Stimulated activated CD4-positive, alpha-beta T cell treated with anti-CD3 and anti-CD28 coated beads, Interleukin-1b, Interleukin-23, amount 100 ng/mL, for 4 hours (primary cell): ENCODE measurements around the gene PDAP1.
A peak's percentile ranks its signal among the peaks of the same experiment; 100 is the strongest.
"Not testable (repeated sequence)": the region's sequence is repeated elsewhere in the genome, so short reads cannot be mapped to it uniquely, and the experiment has no call there.

Source experiments
- DNase-seq, 2 donors: peaks; one replicate each; pipeline ENCODE4 v3.0.0-alpha.2; 2020; ENCODE audit warnings: low read depth in 2 of 2

Gene PDAP1, protein sequence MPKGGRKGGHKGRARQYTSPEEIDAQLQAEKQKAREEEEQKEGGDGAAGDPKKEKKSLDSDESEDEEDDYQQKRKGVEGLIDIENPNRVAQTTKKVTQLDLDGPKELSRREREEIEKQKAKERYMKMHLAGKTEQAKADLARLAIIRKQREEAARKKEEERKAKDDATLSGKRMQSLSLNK

DNA sequence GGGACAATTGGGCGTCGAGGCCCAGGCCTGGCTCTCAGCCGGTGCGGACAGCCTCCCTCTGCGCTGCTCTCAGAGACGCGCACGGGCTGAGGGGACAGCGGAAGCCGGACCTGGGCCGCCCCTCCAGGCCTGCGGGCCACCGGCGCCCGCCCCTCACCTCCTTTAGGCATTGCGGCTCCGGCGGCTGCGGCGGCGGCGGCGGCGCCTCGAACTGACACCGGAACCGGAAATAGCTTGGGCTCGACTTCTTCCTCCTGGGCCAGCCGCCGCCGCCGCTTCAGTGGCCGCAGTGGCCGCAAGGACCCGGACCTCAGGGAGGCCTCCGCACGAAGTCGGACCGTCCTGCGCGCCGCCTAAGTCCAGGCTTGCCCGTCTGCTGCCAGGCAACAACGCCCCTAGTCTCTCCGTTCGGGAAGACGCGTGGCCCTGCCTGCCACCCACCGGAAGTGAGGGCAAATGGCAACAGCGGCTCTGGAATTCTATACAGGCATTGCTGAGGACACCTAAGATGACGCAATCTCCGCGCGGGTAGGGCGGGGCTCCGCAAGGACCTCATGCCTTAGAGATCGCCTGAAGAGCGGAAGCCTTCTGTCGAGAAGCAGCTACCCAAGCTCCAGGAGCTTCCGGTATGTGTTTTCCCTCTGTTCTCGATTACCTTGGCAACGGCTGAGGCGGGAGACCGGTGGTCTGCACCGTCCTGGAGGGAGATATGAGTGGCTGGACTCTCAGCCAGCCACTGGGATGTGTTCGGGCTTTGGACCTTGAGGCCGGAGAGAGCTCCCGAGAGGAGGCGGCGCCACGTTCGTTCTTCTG, at the start of gene PDAP1, which contains the start of gene BUD31:
Gene PDAP1 (minus strand): TSS at position 219 of the 813 bp plus-strand sequence. CDS start 49 bp downstream, at position 170.
Gene BUD31 (plus strand): TSS at position 591 of the 813 bp plus-strand sequence. CDS start 2,124 bp downstream, outside the sequence.
- peak; percentile 74 to 96 for DNase-seq

DNA sequence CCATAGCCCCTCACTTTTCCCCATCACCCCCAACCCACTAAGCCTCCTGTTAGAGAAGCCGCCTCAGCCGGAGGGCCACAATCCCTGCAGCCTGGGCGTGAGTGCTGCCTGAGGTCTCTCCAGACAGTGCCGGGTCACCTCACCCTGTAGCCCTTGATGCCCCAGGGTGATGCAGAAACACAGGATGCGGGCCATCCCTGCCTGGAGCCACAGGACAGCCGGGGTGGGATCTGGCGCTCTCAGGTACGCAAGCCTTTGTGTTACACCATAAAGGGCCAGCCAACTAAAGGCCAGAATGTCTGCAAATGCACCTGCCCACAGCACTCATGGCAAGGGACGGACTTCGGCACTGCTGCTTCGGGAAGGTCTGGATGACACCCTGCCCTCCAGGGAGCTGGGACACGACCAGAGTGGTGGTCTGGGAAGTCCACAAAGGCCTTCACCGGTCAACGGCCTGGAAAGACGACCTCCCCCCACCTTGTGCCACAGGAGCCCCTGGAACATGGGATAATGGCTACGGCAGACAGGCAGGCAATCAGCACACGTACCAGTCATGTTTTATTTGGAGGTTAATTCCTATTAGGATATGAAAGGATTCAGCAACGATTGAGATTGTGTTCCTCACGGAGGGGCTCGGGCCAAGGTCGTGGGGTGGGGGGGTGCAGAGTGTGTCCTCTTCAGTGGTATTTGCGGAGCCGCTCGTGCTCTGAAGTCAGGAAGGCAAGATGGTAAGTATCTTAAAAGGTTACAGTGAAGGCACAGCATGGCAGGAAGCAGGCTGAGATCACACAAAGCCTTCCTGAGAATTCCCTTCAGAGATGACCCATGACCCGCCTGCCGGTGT, 49.5 kb upstream of the PDAP1 start:
- no peak for DNase-seq

DNA sequence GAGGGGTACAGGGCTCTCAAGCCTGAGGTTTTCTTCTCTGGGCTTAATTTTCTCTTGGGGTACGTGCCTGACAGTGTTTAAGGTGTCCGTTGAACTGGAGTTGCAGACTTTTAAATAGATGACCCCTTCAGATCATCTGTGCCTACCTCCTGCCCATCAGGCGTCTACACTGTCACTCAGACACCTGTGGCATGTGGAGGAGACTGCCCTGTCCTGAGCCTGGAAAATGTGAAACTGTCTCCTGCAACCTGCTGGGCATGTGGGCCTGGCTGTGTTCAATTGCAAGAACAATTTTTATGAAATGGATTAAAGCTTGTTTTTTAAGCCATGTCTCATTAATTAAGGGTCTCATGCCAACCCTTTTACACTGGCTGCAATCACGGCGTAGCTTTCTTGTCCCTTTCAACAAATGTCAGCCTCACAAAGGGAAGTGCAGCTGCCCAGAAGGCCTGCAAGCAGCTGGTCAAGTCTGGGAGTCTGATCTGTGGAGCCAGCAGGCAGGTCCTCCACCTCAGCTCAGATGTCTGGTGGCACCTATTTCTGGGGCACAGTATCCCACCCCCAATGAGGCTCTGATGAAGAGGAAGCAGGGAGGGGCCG, 48.8 kb upstream of the PDAP1 start:
- DNase-seq: no peak

DNA sequence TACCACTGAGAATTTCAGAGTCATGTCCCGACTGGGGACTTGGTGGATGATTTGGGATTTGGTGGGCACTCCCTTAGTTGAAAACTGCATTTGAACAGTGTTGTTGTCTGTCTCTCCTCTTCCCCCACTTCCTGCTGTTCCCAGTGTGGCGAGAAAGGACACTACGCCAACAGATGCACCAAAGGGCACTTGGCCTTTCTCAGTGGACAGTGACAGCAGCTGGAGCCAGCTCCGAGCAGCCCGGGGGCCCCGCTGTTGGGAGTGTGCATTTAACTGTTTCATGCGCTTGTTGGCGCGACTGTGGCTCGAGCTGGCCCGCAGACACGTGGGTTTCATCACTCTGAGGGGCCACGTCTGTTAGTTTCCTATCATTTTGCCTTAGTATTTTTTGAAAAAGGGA, 47.9 kb upstream of the PDAP1 start:
- no peak for DNase-seq

DNA sequence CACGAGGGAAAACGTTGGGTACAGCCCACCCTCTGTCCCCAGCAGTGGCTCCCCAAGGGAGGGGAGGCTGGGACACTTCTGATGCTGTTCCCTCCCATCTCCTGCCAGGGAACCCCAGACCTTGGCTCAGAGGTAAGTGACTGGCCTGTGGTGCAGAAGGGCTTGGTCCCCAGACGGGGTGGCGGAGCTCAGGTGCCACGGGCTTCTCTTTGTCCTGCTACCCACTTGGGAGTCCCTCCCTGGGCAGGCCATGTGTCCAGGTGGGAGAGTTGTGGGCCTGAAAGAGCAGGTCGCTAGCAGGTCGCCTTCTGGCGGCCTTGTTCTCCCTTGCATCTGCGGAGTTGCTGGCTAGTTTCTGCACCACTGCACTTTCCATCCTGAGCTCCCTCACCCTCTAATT, 47.5 kb upstream of the PDAP1 start:
- no peak for DNase-seq

DNA sequence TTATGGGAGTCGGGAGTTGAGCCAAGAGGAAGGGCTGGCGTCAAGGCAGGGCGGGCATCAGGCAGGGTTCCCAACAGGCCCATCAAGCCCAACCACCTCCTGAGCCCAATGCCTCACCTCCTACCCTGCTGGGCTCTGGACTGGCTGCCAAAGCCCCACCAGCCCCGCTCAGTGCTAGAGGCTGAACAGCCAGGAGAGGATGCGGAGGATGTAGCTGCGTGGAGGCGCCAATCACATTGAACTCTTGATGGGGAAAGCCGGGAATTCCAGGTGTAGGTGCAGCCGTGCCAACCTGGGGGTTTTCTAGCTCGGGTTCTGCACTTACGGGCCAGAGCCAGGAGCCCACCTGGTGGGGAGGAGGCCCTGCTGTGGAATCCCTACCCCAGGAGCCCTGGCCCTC, 44.7 kb upstream of the PDAP1 start:
- no peak for DNase-seq

DNA sequence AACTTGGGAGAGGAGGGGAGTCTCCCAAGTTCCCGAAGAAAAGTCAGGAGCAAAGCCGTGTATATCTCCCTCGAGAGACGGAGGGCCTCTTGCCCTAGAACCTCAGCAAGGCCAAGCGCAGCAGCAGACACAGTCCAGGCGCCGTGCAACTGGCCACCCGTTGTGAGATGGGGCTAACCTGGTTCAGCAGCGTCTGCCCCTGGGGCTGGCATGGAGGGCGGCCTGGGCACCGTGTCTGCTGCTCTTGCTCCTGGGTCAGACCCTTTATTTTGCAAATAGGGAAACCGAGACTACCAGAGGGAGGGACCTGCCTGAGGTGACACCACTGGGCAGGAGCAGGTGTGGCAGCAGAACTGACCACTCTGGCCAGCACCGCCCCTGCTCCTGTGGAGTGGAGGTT, 44.1 kb upstream of the PDAP1 start:
- no peak for DNase-seq

DNA sequence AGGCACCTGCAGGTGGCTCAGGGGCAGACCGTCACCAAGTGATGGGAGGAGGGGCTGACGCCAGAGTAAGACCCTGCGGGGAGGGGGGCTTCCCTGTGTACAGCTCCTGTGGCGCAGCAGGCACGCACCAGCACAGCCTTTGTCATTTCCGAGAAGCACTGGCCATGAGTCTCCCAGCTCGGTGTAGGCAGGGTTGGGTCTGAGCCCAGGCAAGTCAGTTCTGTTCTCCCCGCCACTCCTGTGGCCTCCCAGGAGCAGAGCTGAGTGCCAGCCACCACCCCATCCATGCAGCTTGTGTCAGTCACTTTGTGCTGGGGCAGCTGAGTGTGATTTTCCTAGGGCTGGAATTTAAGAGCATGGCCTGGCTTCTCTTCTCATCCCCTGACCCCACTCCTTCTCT, 43.5 kb upstream of the PDAP1 start:
- DNase-seq: no peak

DNA sequence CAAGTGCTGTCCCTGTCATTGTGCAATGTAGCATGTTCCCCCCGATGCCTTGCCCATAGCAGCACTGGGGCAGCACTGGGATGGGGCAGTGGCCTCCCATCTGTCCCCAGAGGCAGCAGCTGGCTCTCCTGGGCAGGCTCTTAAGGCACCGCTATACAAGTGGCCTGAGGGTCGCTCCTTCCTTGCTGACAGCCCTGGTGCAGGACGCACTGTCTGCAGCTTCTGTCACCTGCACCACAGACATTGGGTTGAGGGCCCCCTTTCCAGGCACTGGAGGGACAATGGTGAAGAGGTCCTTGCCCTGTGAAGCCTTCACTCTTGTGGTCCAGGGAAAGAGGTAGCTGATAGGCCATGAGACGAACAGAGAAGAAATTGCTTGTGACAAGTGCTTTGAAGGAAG, 40.9 kb upstream of the PDAP1 start:
- DNase-seq: no peak

DNA sequence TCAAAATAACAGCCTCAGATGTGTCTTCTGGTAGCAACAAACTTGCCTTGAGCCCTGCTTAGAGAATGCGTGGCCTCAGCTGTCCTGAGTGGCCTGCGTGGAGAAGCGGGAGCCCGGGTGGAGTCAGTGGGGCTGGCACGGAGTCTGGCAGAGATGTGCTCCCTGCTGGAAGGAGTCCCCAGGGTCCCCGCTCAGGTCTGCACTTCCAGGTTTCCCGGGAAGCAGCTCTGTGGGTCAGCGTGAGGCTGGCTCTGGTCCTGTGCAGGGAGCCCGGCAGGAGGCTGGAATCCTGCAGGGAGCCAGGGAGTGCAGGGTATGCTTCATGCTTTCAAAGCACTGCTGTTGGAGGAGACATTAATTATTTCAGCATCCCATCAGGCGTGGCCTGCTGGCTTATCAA, 40.5 kb upstream of the PDAP1 start:
- DNase-seq: no peak

DNA sequence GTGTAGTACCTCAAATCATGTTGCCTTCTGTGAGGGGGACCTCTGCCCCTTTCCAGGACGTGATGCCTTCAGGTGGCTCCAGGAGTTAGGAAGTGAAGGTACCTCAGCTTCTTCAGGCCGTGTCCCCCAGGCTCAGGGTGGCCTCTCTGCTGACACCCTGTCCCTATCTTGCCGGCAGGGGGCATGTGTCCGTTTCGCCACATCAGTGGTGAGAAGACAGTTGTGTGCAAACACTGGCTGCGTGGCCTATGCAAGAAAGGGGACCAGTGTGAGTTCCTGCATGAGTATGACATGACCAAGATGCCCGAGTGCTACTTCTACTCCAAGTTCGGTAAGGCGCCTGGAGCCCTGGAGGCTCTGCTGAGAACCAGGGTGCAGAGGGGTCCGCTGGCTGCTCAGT, 39.5 kb upstream of the PDAP1 start:
- DNase-seq: no peak

DNA sequence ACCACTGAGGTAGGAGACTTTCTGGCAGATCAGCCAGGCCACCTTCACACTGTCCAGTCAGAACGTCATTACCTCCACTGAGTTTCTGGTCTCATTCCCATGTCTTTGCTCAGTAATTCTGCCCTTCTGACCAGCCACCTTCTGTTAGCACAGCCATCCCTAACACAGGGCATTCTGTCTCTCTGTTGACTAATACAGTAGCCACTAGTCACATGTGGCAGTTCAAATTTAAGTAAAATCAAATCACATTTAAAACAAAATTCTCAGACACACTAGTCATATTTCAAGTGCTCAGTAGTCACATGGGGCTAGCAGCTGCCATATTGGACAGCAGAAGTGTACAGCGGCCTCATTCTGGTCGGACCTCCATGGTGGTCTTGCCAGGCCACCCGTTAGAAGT, 37.7 kb upstream of the PDAP1 start:
- no peak for DNase-seq

DNA sequence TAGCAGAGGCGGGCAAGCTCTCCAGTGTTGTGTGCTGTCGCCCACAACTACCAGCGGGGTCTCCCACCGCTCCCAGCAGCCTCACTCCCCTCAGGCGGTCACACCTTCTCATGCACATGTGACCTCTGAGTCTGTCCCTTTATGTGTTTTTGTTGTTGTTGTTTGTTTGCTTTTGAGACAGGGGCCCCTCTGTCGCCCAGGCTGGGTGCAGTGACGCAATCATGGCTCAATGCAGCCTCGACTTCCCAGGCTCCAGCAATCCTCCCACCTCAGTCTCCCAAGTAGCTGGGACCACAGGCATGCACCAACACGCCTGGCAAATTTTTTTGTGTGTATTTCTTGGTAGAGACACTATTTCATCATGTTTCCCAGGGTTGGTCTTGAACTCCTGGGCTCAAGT, 31.8 kb upstream of the PDAP1 start:
- no peak for DNase-seq

DNA sequence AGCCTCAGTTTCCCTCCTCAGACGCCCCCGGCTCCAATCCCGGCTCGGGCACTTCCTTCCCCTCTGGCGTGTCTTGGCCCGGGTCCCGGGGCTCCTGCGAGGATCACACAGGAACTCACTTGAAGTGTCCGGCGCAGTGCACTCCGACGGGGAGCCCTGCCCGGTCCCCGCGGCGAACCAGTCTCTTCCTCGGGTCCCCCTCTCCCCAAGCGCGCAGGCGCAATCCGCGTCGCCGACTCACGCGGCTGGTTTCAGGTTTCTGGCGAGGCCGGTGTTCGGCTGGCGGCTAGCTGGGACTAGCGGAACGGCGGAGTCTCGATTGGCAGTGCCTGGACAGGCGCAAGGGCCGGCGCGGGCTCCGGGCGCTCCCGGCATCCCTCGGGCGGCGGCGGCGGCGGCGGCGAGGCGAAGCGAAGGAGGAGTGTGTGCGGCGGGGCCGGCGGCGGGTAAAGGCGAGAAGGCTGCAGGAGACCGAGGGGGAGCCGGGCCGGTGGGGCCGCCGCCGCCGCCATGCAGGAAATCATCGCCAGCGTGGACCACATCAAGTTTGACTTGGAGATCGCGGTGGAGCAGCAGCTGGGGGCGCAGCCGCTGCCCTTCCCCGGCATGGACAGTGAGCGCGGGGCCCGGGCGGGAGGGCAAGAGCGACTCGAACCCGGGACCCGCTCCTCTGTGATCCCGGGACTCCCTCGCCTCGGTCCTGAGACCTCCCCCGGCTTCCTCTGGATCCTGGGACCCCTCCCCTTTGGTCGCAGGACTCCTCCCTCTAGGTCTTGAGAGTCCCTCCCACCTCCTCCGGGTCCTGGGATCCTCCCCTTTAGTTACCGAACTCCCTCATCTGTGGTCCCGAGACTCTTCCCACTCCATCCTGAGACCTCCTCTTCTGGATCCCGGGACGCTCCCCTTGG, 30.4 kb upstream of the PDAP1 start, which contains the start of the genes CPSF4 and PTCD1:
Gene CPSF4 (plus strand): TSS at position 371 of the 908 bp plus-strand sequence. CDS start 140 bp downstream, at position 511.
Gene PTCD1 (minus strand): TSS at position 226 of the 908 bp plus-strand sequence. CDS start 3,556 bp downstream, outside the sequence.
- DNase-seq: peak; percentile 86 to 90

DNA sequence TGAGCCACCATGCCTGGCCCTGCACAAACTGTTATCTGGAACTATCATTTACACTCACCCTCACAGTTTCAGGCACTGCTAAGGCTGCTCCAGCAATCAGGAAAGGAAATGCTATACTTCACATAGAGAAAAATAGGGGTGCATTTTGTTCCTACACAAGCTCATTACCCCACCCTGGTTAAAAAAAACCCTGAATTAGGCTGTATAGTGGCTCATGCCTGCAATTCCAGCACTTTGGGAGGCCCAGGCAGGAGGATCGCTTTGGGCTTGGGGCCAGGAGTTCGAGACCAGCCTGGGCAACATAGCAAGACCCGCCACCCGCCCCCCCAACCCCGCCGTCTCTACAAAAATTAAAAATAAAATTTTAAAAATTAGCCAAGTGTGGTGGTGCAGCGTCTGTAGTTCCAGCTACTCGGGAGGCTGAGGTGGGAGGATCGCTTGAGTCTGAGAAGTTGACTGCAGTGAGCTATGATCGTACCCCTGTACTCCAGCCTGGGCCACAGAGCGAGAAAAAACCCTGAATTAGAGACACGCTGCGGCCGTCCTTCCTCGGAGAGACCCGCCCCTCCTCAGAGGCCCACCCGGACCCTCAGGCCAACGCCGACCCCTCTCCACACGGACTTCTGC, 29.7 kb upstream of the PDAP1 start:
- DNase-seq: no peak

DNA sequence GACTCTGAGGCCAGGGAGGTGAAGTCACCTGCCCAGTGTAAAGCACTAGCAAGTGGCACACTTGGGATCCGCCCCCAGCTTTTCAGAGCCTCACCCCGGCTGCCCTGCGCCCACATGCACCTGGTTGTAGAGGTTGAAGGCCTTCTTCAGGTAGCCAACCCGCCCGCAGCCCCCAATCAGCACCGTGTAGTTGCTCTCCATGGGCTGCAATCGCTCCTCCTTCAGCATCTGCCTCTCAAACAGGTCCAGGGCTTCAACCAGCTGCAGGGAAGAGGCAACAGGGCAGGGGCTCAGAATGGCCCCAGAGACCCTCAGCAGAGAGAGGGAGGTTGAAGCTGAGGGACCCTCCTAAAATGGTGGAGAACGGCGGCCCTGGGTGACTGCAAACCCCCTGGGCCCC, 24.8 kb upstream of the PDAP1 start:
- DNase-seq: no peak

DNA sequence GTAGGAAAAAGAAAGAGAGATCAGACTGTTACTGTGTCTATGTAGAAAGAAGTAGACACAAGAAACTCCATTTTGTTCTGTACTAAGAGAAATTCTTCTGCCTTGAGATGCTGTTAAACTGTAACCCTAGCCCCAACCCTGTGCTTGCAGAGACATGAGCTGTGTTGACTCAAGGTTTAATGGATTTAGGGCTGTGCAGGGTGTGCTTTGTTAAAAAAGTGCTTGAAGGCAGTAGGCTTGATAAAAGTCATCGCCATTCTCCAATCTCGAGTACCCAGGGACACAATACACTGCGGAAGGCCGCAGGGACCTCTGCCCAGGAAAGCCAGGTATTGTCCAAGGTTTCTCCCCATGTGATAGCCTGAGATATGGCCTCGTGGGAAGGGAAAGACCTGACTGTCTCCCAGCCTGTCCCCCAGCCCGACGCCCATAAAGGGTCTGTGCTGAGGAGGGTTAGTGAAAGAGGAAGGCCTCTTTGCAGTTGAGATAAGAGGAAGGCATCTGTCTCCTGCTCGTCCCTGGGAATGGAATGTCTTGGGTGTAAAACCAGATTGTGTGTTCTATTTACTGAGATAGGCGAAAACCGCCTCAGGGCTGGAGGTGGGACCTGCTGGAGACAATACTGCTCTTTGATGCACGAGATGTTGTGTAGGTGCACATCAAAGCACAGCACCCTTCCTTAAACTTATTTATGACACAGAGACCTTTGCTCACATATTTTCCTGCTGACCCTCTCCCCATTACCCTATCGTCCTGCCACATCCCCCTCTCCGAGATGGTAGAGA, 23.6 kb upstream of the PDAP1 start:
- DNase-seq: not testable (repeated sequence)

DNA sequence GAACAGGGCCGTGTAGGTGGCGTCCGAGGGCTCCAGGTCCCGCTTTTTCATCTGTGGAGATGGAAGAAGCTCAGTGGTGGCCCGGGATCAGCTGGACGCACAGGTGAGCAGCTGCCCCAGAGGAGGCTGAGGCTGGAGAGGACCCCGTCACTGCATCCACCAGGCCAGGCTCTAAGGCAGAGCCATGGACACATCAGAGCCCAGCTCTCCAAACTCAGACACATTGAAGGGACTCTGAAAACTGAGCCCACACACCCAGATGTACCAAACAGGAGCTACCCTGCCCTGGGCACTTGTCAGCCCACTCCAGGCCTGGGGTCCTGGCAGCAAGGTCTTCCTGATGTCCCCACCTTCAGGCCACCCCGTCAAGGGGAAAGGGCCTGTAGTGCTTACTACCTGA, 21.4 kb upstream of the PDAP1 start:
- no peak for DNase-seq

DNA sequence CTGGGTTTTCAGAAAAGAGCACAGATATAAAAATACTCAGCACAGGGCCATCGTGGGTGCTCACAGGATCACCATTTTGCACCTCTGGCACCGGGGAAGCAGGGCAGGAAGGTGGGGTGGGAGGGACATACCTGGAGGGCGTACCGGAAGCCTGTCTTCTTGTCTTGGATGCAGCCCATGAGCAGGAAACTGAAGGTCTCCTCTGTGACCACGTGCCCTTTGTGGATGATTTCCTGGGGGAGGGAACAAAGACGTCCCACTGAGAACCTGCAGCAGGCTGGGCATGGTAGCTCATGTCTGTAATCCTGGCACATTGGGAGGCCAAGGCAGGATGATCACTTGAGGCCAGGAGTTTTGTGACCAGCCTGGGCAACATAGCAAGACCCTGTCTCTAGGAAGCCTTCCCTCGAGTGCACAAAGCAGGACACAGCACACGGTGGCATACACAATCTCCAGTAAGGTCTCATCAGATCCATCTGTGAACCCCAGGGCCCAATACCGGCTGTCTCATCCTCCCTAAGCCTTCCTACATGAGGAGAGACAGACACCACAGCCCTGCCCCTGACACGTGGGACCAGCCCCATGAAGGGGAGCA, 20.7 kb upstream of the PDAP1 start:
- no peak for DNase-seq
